Left hindlimb (tissue), 1 donor: Measurements from ENCODE around the gene USE1.

Experiments
- DNase-seq: peaks from one replicate; pipeline ENCODE4 v3.0.0-alpha.2; 2018

The USE1 gene

GRCh38 chr19:17262557-17262956 is 47.4 kb downstream of the USE1 start:
- no peak for DNase-seq

DNA sequence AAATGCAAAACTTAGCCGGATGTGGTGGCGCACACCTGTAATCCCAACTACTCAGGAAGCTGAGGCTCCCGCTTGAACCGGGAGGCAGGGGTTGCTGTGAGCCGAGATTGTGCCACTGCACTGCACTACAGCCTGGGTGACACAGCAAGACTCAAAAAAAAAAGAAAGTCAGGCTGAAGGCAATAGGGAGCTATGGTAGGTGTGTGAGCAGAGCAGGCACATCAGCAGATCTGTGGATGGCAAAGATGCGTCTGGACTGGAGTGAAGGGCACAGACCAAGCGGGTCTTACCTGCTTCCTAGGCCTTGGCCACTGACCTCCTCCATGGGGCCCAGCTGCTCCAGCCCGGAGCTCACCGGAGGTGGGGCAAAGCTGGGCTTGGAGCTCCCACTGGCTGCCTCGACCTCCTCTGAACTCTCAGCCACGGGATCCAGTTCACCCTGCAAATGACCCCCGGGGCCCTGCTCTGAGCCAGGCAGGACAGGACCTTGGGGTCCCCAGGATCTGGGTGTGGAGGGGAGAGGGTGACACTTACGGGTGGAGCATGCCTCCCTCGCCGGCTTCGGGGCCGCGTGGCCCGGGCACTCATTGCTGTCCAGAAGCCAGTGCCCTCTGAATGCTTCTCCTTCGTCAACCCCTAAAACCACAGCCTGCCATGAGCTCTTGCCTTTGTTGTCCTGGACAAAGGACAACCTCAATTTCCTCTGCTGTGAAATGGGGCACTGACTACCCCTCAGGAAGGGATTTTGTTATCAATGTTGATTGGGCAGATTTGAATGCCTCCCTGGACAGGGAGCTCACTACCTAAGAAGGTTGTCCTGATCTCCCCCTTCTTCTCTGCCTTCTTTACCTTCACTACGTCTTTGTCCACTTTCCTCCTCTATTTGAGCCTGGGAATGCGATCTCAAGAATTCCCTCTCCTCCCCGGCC is 48.8 kb downstream of the USE1 start:
- no peak for DNase-seq

GRCh38 chr19:17264641-17264979 is 49.5 kb downstream of the USE1 start, which contains the start of gene USHBP1:
Gene USHBP1 (minus strand): TSS chr19:17264745. CDS start chr19:17264299, 446 bp downstream.
- DNase-seq, result peak; percentile 35

DNA sequence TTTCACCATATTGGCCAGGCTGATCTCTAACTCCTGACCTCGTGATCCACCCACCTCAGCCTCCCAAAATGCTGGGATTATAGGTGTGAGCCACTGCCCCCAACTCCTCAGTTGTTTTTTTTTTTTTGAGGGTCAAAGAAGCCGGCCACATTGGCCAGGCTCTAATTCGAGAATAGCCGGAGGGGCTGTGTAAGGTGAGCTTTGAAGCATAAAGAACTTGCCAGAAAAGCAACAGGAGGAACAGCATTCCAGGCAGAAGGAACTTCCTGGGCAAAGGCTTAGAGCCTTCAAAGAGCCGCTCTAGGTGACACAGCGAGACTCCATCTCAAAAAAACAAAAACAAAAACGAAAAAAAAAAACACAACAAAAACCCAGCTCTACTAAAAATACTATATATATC is 50.9 kb downstream of the USE1 start:
- no peak for DNase-seq

DNA sequence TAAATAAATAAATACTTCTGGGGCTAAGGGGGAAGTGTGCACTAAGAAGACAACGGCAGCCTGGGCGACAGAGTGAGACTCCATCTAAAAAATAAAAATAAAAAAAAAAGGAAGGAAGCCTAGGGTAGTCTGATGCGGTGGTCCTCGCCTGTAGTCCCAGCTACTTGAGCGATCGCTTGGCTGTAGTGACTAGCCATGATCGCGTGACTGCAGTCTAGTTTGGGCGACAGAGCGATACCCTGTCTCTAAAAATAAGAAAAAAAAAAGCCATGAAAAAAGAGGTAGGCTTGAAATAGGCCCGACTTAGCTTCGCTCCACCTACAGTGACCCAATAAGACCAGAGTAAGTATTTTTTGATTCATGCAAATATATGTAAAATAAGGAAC is 51.4 kb downstream of the USE1 start:
- DNase-seq, result no peak

DNA sequence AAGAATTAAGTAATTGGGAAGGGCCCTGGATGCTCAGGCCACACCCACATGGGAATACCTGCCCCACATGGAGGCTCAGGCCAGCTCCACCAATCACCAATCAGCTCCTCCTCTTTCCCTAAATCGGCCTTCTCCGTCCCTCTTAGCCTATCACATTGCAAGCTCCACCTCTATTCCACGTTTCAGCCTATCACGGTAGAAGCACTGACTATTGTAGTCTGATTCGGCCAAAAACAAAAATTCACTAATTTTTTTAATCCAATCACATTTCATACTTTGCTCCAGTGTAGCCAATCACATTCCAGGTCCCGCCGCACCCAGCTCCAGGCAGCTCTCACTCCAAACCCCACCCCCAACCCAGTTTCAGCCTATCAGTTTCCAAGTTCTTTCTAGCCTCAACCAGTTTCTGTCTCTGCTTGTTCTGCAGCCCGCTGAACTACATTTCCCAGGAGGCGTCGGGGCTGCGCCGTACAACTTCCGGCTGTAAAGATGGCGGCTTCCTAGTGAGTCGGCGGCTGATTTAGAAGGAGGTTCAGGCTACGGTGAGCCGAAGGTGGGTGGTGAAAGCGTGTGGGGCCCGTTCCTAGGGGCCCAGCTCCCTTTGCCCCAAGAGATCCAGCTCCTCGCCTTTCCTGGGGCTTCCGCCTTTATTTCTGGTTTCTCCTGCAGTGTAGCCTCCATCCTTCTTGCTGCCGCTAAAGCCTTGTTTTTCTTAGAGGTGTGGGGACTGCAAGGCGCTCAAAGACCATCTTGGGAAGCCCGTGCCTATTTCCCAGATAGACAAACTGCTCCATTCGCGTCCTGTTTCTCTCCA is 52.0 kb downstream of the USE1 start, which contains the start of gene BABAM1:
Gene BABAM1 (plus strand): TSS at position 469 of the 814 bp plus-strand sequence. CDS start 1,364 bp downstream, outside the sequence.
- DNase-seq, result peak; percentile 99

GRCh38 chr19:17268754-17269153 is 53.6 kb downstream of the USE1 start:
- DNase-seq, result no peak
